NCI-H2029 (cell line): ENCODE results near the gene PSMB8.

ENCODE experiments used
- DNase-seq: peaks from one replicate; lab custom pipeline; 2025; lab: John Stamatoyannopoulos, UW

PSMB8 gene

DNA sequence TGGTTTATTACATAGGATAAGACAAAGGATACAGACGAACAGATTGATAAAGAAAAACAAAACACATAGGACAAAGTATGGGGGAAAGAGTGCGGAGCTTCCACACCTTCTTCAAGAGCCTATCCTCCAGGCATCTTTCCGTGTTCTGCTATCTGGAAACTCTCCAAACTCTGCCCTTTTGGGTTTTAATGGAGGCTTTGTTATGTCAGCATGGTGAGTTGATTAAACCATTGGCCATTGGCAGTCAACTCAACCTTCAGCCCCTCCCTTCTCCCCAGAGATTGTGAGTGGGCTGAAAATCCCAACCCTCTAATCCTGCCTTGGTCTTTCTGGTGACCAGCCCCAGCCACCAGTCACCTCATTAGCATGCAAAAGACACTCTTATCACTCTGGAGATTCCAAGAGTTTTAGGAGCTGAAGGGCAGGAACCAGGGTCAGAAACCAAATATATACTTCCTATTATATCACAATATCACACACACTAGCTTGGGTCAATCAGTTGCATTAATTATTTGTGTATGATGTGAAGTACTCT lies 50.9 kb downstream of the PSMB8 start:
- DNase-seq, result no peak
